HepG2 (cell line): ENCODE measurements around the gene ST6GALNAC3. TPM values are rescaled to one million over a fixed set of nuclear protein-coding genes. Genes with fewer than 3 reads are reported as not detected.

ENCODE experiments used
- ATAC-seq: fragments of 200-7000 bp; cut with Tn5 transposase; 3 replicates; pipeline ENCODE4 v1.9.1; 2020; ENCODE audit warnings: mild to moderate bottlenecking, moderate library complexity
- BruUV-seq: library from RNA; stranded (reverse); fragments of 400-500 nt; replicated peaks from 2 replicates; lab custom pipeline; 2021; lab: Mats Ljungman, UMichigan
- CTCF ChIA-PET: fragments of 300-600 bp; formaldehyde crosslinking; extraction: SDS; loops from one replicate; lab custom pipeline; 2021; ENCODE audit warnings: low total read pairs, inconsistent platforms, low intra/inter-chr PET ratio; lab: Yijun Ruan, JAX
- POLR2A ChIA-PET: fragments of 350-600 bp; sonication (Branson Sonifier 250); formaldehyde crosslinking; loops from one replicate; lab custom pipeline; 2020; ENCODE audit warnings: antibody characterized with exemption, inconsistent platforms; lab: Yijun Ruan, JAX
- DNase-seq: peaks from one replicate; pipeline ENCODE4 v3.0.0-alpha.2; 2015; ENCODE audit warnings: low spot score
- FAIRE-seq: peaks from 3 replicates; lab custom pipeline; 2011; peaks lifted over from hg19 to GRCh38; lab: Jason Lieb, UNC
- H2AFZ ChIP-seq: one replicate; pipeline ENCODE4 v1.6.1; 2011; ENCODE audit warnings: low read length, inconsistent platforms
- H3K27ac ChIP-seq: fragments of 300-600 bp; 3 replicates; pipeline ENCODE4 v1.8.0; 2011; ENCODE audit warnings: mixed run types, mild to moderate bottlenecking, mixed read lengths, low read length, inconsistent platforms; ENCODE audit not compliant: insufficient read depth; ENCODE audit errors: extremely low read length
- H3K27me3 ChIP-seq, 2 experiments: fragments of 200-600 bp in 1 of 2; 2 replicates in 1 of 2; 3 replicates in 1 of 2; pipeline versions ENCODE4 v1.6.0 to v1.8.0; 2011; ENCODE audit warnings: low read length in 2 of 2, mild to moderate bottlenecking in 2 of 2, moderate library complexity in 2 of 2, inconsistent platforms in 1 of 2; ENCODE audit not compliant: insufficient read depth in 2 of 2, control insufficient read depth in 1 of 2
- H3K36me3 ChIP-seq, 2 experiments: fragments of 200-600 bp in 1 of 2; replicated peaks in 1 of 2; 2 replicates in 1 of 2; 3 replicates in 1 of 2; pipeline versions ENCODE4 v1.5.1 to v1.8.0; 2011; ENCODE audit warnings: low read length in 2 of 2, inconsistent platforms in 1 of 2; ENCODE audit not compliant: insufficient read depth in 2 of 2, control insufficient read depth in 1 of 2
- H3K4me1 ChIP-seq: 2 replicates; pipeline ENCODE4 v1.5.1; 2012; ENCODE audit warnings: low read length, inconsistent platforms; ENCODE audit not compliant: insufficient read depth
- H3K4me2 ChIP-seq: 2 replicates; pipeline ENCODE4 v1.6.0; 2011; ENCODE audit warnings: low read depth, low read length, inconsistent platforms
- H3K4me3 ChIP-seq, 3 experiments: fragments of 200-600 bp in 1 of 3; sonication (generic), shearing (Covaris generic) in 1 of 3; replicated peaks in 1 of 3; 2 replicates each; pipeline ENCODE4 v1.5.1; 2011 to 2016; ENCODE audit warnings: low read length in 3 of 3, inconsistent platforms in 2 of 3, low read depth in 2 of 3, mild to moderate bottlenecking in 2 of 3, control low read depth in 1 of 3, mixed read lengths in 1 of 3; ENCODE audit not compliant: insufficient read depth in 1 of 3
- H3K79me2 ChIP-seq: one replicate; pipeline ENCODE4 v1.6.1; 2011; ENCODE audit warnings: low read length, inconsistent platforms; ENCODE audit not compliant: insufficient read depth
- H3K9ac ChIP-seq: 2 replicates; pipeline ENCODE4 v1.6.0; 2011; ENCODE audit warnings: mild to moderate bottlenecking, low read depth, low read length, inconsistent platforms; ENCODE audit not compliant: insufficient read depth
- H3K9me3 ChIP-seq: 2 replicates; pipeline ENCODE4 v1.5.1; 2012; ENCODE audit warnings: mild to moderate bottlenecking, low read length
- H4K20me1 ChIP-seq: 2 replicates; pipeline ENCODE4 v1.6.0; 2011; ENCODE audit warnings: inconsistent platforms, mild to moderate bottlenecking, low read length, moderate library complexity; ENCODE audit not compliant: insufficient read depth
- AGO2 ChIP-seq: fragments of 200-400 bp; formaldehyde crosslinking; optimal IDR thresholded peaks from 2 replicates; pipeline ENCODE3; 2017; ENCODE audit warnings: mild to moderate bottlenecking, low read depth, low read length, moderate library complexity
- ARID2 ChIP-seq: sonication (generic); formaldehyde crosslinking; IDR thresholded peaks from 2 replicates; pipeline ENCODE4 v1.8.1; 2022; ENCODE audit warnings: mild to moderate bottlenecking, missing genetic modification reagents, borderline replicate concordance
- GATAD2A ChIP-seq: IDR thresholded peaks from 2 replicates; pipeline ENCODE4 v1.6.1; 2016
- HIVEP1 ChIP-seq: sonication (generic); formaldehyde crosslinking; IDR thresholded peaks from 2 replicates; pipeline ENCODE4 v1.4.0; 2020; ENCODE audit warnings: mild to moderate bottlenecking, missing genetic modification reagents
- HOXA5 ChIP-seq: sonication (generic); formaldehyde crosslinking; IDR thresholded peaks from 2 replicates; pipeline ENCODE4 v1.4.0; 2020; ENCODE audit warnings: missing genetic modification reagents
- PHF20 ChIP-seq: sonication (generic); formaldehyde crosslinking; IDR thresholded peaks from 2 replicates; pipeline ENCODE4 v1.5.0; 2020; ENCODE audit warnings: mild to moderate bottlenecking, missing genetic modification reagents
- PHF21A ChIP-seq: sonication (generic); formaldehyde crosslinking; IDR thresholded peaks from 2 replicates; pipeline ENCODE4 v1.5.0; 2020; ENCODE audit warnings: mild to moderate bottlenecking, missing genetic modification reagents
- TOPORS ChIP-seq: sonication (generic); formaldehyde crosslinking; IDR thresholded peaks from 2 replicates; pipeline ENCODE4 v1.8.0; 2023; ENCODE audit warnings: mild to moderate bottlenecking, missing genetic modification reagents
- ZNF101 ChIP-seq: sonication (generic); formaldehyde crosslinking; IDR thresholded peaks from 2 replicates; pipeline ENCODE4 v1.4.0; 2020; ENCODE audit warnings: mild to moderate bottlenecking, low read depth, missing genetic modification reagents, borderline replicate concordance
- WGBS: methylation state at CpG from one replicate; pipeline ENCODE4 v1.1.6; 2017; ENCODE audit warnings: low lambda C conversion rate; 5-methylcytosine and 5-hydroxymethylcytosine counted together
- in situ Hi-C: cut with HindIII; loops from 2 replicates; pipeline ENCODE4 v1.10.0; 2017; ENCODE audit warnings: low pct_unique_long_range_greater_than_20kb; ENCODE audit not compliant: extremely low pct_ligation_motif_present
- intact Hi-C: fragments of 100-400 bp; cut with micrococcal nuclease; formaldehyde crosslinking; loops from one replicate; pipeline ENCODE4 v1.10.0; 2022; ENCODE audit not compliant: unreplicated experiment
- polyA plus RNA-seq, 8 experiments: library from polyadenylated mRNA; depleted of rRNA in 3 of 8; stranded (reverse) in 7 of 8; unstranded in 1 of 8; fragments of >200 nt; fragmentation: Illumina TruSeq in 4 of 8; extraction: Trizol in 4 of 8; gene quantifications; 2 replicates each; pipeline versions ENCODE4 v1.2.1 to v1.2.3, GENCODE V29; 2011 to 2016; ENCODE audit warnings: low read depth in 4 of 8, missing spikeins in 1 of 8, mixed read lengths in 1 of 8; ENCODE audit not compliant: insufficient read depth in 1 of 8
- total RNA-seq, 5 experiments: library from RNA; depleted of rRNA; stranded (reverse); fragments of >200 nt; fragmentation: Illumina TruSeq; extraction: Trizol; gene quantifications; 2 replicates each; pipeline ENCODE4 v1.2.3, GENCODE V29; 2016; ENCODE audit warnings: low read depth in 1 of 5
- TF ChIP-seq, protein P1 (sequence below): sonication (generic); formaldehyde crosslinking; IDR thresholded peaks from 2 replicates; pipeline ENCODE4 v1.5.0; 2020; ENCODE audit warnings: missing genetic modification reagents
- TF ChIP-seq, protein P2 (sequence below): sonication (generic); formaldehyde crosslinking; IDR thresholded peaks from 2 replicates; pipeline ENCODE4 v1.4.0; 2020; ENCODE audit warnings: missing genetic modification reagents, low read depth, mild to moderate bottlenecking, borderline replicate concordance
- TF ChIP-seq, protein P3 (sequence below): sonication (generic); formaldehyde crosslinking; IDR thresholded peaks from 2 replicates; pipeline ENCODE4 v1.4.0; 2020; ENCODE audit warnings: missing genetic modification reagents
- TF ChIP-seq, protein P4 (sequence below): sonication (generic); formaldehyde crosslinking; IDR thresholded peaks from 2 replicates; pipeline ENCODE4 v1.4.0; 2020; ENCODE audit warnings: mild to moderate bottlenecking, missing genetic modification reagents

Gene ST6GALNAC3
- total and polyA plus RNA-seq, 2 of the 13 experiments (the other 11 are each of a cell fraction or from before 2014, with no cell fraction given) = not detected

DNA sequence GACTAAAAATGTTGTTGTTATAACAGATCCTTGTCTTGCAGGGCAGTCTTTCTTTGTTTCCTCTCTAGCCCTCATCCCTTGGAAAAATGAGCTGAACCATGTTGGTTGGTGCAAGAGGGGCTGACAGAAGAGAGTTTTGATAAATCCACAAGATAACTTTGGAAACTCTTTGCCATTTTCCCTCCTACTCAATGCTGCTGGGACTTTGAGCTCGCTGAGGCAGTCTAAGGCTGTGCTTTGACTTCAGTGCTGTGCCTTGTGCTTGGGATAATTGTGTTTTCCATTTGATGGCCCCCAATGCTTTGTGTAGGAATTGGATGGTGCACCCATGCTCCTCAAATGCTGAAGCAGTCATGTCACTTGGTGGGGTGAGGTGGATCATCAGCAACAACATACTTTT lies 31.7 kb downstream of the ST6GALNAC3 start (continued):
- TF ChIP-seq, protein P1, sequence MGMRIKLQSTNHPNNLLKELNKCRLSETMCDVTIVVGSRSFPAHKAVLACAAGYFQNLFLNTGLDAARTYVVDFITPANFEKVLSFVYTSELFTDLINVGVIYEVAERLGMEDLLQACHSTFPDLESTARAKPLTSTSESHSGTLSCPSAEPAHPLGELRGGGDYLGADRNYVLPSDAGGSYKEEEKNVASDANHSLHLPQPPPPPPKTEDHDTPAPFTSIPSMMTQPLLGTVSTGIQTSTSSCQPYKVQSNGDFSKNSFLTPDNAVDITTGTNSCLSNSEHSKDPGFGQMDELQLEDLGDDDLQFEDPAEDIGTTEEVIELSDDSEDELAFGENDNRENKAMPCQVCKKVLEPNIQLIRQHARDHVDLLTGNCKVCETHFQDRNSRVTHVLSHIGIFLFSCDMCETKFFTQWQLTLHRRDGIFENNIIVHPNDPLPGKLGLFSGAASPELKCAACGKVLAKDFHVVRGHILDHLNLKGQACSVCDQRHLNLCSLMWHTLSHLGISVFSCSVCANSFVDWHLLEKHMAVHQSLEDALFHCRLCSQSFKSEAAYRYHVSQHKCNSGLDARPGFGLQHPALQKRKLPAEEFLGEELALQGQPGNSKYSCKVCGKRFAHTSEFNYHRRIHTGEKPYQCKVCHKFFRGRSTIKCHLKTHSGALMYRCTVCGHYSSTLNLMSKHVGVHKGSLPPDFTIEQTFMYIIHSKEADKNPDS = no peak
- TF ChIP-seq PHF20 (CRISPR knock-in tag) = no peak

DNA sequence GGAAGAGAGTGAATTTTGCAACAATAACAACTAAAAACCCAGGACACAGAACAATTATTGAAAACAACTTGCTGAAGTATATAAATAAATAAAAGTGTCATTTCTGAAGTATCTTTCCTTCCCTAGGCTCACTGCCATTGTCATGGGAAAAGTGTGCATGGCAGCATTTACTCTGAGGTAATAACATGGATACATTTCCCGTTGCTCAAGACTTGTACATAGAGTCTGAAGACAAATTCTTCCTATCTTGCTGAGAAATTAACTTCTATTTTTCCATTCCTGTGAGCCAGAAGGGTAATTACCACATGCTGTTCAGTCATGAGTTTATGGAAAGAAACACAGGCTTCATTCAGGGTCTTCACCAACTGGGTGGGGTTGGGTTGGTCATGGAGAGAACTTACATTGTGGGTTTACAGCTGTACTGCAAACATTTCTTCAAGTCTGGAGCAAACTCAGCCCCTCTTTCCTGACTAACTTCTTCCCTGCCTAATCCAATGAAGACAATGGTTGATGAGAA lies 32.2 kb downstream of the ST6GALNAC3 start:
- POLR2A ChIA-PET = no interaction called here
- no peaks in the 10 kb centered on the region for H4K20me1 ChIP-seq
- H3K9me3 ChIP-seq = no peaks in the 10 kb centered on the region
- H3K4me3 ChIP-seq = no peak overlapping the region
- H3K79me2 ChIP-seq = no peaks in the 10 kb centered on the region
- no TSS peak for BruUV-seq
- WGBS = 0% methylated on average over 1 of the region's 1 CpG
- FAIRE-seq (no peak), ATAC-seq (no peak), DNase-seq (no peak)
- in situ Hi-C loops = no loop called here
- no peaks in the 10 kb centered on the region for H3K27me3 ChIP-seq
- no peaks in the 10 kb centered on the region for H3K4me1 ChIP-seq
- CTCF ChIA-PET = no interaction called here
- intact Hi-C loops = no loop called here
- TF ChIP-seq, protein P2, sequence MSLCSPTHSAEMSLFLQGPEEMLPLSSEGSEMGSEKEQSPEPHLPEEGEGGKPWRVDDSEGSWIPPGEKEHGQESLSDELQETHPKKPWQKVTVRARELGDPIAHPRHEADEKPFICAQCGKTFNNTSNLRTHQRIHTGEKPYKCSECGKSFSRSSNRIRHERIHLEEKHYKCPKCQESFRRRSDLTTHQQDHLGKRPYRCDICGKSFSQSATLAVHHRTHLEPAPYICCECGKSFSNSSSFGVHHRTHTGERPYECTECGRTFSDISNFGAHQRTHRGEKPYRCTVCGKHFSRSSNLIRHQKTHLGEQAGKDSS = no peak
- TF ChIP-seq HIVEP1 (CRISPR knock-in tag) (no peak), TOPORS (CRISPR knock-in tag) (no peak), ZNF101 (CRISPR knock-in tag) (no peak), GATAD2A (CRISPR knock-in tag) (no peak), HOXA5 (no peak), PHF21A (no peak), ARID2 (CRISPR knock-in tag) (no peak), AGO2 (no peak)
- TF ChIP-seq, protein P3, sequence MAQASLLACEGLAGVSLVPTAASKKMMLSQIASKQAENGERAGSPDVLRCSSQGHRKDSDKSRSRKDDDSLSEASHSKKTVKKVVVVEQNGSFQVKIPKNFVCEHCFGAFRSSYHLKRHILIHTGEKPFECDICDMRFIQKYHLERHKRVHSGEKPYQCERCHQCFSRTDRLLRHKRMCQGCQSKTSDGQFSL (CRISPR knock-in tag) = no peak
- TF ChIP-seq, protein P4, sequence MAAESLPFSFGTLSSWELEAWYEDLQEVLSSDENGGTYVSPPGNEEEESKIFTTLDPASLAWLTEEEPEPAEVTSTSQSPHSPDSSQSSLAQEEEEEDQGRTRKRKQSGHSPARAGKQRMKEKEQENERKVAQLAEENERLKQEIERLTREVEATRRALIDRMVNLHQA (CRISPR knock-in tag) = no peak
- H3K27ac ChIP-seq = no peak overlapping the region
- H3K9ac ChIP-seq = no peak overlapping the region
- H3K36me3 ChIP-seq = no peaks in the 10 kb centered on the region
- no peak overlapping the region for H2AFZ ChIP-seq
- H3K4me2 ChIP-seq = no peak overlapping the region
